Measurements from ENCODE around the gene CEND1.

DNA sequence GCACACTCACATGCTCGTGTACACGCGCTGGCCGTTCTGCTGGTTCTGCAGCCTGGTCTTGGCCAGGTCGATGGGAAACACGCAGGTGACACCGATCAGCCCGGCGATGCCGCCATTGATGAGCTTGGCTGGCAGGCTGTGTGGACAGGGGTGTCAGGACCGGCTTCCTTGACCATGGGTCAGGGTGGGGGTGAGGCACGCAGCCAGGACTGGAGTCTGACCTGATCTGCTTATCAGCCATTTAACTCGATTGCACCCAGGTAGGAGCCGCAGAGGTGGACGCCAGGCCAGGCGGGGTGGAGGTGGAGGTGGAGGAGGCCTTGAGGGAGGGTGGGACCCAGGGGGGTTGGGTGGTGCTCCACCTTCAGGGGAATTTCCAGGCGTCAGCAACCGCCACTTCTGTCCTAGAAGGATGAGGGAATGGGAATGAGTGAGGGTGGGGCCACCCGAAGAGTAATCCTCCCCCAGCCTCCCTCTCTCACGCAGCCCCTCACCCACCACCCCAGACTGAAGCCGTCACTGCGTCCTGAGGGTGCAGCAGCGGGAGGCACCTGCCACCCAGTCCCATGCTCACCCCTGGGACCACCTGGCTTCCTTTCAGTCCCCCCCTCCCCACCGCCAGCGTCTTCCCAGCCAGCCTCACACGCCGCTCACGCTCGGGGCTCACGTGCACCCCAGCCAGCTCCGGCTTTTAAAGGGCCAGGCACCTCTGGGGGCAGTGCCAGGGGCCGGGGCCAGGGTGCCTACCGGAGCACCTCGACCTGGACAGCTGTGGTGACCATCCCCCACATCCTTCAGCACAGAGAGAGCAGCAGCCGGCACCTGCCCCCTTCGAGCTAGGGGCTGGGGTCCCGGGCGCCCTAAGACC is 5.1 kb upstream of the CEND1 start:
- TF ChIP-seq, protein P1, sequence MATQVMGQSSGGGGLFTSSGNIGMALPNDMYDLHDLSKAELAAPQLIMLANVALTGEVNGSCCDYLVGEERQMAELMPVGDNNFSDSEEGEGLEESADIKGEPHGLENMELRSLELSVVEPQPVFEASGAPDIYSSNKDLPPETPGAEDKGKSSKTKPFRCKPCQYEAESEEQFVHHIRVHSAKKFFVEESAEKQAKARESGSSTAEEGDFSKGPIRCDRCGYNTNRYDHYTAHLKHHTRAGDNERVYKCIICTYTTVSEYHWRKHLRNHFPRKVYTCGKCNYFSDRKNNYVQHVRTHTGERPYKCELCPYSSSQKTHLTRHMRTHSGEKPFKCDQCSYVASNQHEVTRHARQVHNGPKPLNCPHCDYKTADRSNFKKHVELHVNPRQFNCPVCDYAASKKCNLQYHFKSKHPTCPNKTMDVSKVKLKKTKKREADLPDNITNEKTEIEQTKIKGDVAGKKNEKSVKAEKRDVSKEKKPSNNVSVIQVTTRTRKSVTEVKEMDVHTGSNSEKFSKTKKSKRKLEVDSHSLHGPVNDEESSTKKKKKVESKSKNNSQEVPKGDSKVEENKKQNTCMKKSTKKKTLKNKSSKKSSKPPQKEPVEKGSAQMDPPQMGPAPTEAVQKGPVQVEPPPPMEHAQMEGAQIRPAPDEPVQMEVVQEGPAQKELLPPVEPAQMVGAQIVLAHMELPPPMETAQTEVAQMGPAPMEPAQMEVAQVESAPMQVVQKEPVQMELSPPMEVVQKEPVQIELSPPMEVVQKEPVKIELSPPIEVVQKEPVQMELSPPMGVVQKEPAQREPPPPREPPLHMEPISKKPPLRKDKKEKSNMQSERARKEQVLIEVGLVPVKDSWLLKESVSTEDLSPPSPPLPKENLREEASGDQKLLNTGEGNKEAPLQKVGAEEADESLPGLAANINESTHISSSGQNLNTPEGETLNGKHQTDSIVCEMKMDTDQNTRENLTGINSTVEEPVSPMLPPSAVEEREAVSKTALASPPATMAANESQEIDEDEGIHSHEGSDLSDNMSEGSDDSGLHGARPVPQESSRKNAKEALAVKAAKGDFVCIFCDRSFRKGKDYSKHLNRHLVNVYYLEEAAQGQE (IDR thresholded peaks at IDR 0.05; ENCODE audit: borderline replicate concordance) = no peak
- no peak for TF ChIP-seq MXI1 (conservative IDR thresholded peaks at IDR 0.05; ENCODE audit: poor library complexity, severe bottlenecking)
- no peak for TF ChIP-seq EZH2 (IDR thresholded peaks at IDR 0.05; ENCODE audit: borderline replicate concordance, insufficient read depth, low read length, poor library complexity, severe bottlenecking)
- TF ChIP-seq TAF1 (IDR thresholded peaks at IDR 0.05; ENCODE audit: low read depth) = no peak
- TF ChIP-seq, protein P2, sequence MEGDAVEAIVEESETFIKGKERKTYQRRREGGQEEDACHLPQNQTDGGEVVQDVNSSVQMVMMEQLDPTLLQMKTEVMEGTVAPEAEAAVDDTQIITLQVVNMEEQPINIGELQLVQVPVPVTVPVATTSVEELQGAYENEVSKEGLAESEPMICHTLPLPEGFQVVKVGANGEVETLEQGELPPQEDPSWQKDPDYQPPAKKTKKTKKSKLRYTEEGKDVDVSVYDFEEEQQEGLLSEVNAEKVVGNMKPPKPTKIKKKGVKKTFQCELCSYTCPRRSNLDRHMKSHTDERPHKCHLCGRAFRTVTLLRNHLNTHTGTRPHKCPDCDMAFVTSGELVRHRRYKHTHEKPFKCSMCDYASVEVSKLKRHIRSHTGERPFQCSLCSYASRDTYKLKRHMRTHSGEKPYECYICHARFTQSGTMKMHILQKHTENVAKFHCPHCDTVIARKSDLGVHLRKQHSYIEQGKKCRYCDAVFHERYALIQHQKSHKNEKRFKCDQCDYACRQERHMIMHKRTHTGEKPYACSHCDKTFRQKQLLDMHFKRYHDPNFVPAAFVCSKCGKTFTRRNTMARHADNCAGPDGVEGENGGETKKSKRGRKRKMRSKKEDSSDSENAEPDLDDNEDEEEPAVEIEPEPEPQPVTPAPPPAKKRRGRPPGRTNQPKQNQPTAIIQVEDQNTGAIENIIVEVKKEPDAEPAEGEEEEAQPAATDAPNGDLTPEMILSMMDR (IDR thresholded peaks at IDR 0.05; ENCODE audit: poor library complexity, severe bottlenecking) = no peak
- no peak for TF ChIP-seq EP300 (conservative IDR thresholded peaks at IDR 0.05; ENCODE audit: poor library complexity, severe bottlenecking)
- no peak for TF ChIP-seq POLR2AphosphoS5 (IDR thresholded peaks at IDR 0.05)
